K562 (cell line): Measurements from ENCODE around the gene LRP1B.

ENCODE experiments used
- BMI1 ChIP-seq: fragments of 150-350 bp; IDR thresholded peaks from 2 replicates; pipeline ENCODE4 v1.6.1; 2014; ENCODE audit warnings: low read length
- BRF2 ChIP-seq: IDR thresholded peaks from 3 replicates; pipeline ENCODE4 v1.6.1; 2011; ENCODE audit warnings: borderline replicate concordance, mild to moderate bottlenecking; ENCODE audit not compliant: insufficient read length, insufficient read depth
- ETV5 ChIP-seq: sonication (generic); formaldehyde crosslinking; IDR thresholded peaks from 2 replicates; pipeline ENCODE4 v1.4.0; 2020; ENCODE audit warnings: low read depth, mild to moderate bottlenecking, missing genetic modification reagents
- GABPA ChIP-seq: fragments of 200-800 bp; sonication (Bioruptor generic); conservative IDR thresholded peaks from 2 replicates; pipeline ENCODE4 v1.6.1; 2016; ENCODE audit warnings: low read depth, missing genetic modification characterization, missing compliant biosample characterization
- KDM2B ChIP-seq: fragments of 250-450 bp; sonication (Bioruptor Pico); IDR thresholded peaks from 2 replicates; pipeline ENCODE4 v1.8.0; 2021; ENCODE audit warnings: mild to moderate bottlenecking, moderate library complexity
- KLF10 ChIP-seq: fragments of 250-450 bp; sonication (Bioruptor Pico); IDR thresholded peaks from 2 replicates; pipeline ENCODE4 v1.6.1; 2021; ENCODE audit warnings: matching md5 sums
- MAFK ChIP-seq: IDR thresholded peaks from 2 replicates; pipeline ENCODE4 v1.6.1; 2011; ENCODE audit warnings: low read length, improper control_type of control experiment
- RCOR1 ChIP-seq, 2 experiments: IDR thresholded peaks; 2 replicates each; pipeline ENCODE4 v1.6.1; 2012; ENCODE audit warnings: low read depth in 2 of 2, low read length in 2 of 2, borderline replicate concordance in 1 of 2, improper control_type of control experiment in 1 of 2
- YY1 ChIP-seq, 3 experiments: IDR thresholded peaks; 2 replicates each; pipeline ENCODE4 v1.6.1; 2011; ENCODE audit warnings: low read length in 2 of 3, mild to moderate bottlenecking in 2 of 3, moderate library complexity in 2 of 3, borderline replicate concordance in 1 of 3, control low read depth in 1 of 3, low read depth in 1 of 3; ENCODE audit not compliant: insufficient read depth in 3 of 3, insufficient replicate concordance in 2 of 3, control insufficient read depth in 1 of 3, insufficient read length in 1 of 3; ENCODE audit errors: extremely low read depth in 1 of 3
- ZFP30 ChIP-seq: fragments of 250-450 bp; sonication (Bioruptor Pico); IDR thresholded peaks from 2 replicates; pipeline ENCODE4 v1.8.0; 2022; ENCODE audit warnings: moderate library complexity, mild to moderate bottlenecking, inconsistent platforms, borderline replicate concordance
- ZNF449 ChIP-seq: fragments of 250-450 bp; sonication (Bioruptor Pico); IDR thresholded peaks from 2 replicates; pipeline ENCODE4 v1.8.0; 2022; ENCODE audit warnings: moderate library complexity, mild to moderate bottlenecking, inconsistent platforms
- TF ChIP-seq, protein P1 (sequence below), 3 experiments: IDR thresholded peaks in 2 of 3; conservative IDR thresholded peaks in 1 of 3; 2 replicates each; pipeline ENCODE4 v1.5.1; 2011 to 2012; ENCODE audit warnings: low read length in 3 of 3, mild to moderate bottlenecking in 3 of 3, control low read depth in 2 of 3, improper control_type of control experiment in 1 of 3, inconsistent platforms in 1 of 3, low read depth in 1 of 3, mixed read lengths in 1 of 3, moderate library complexity in 1 of 3; ENCODE audit not compliant: insufficient read depth in 2 of 3
- TF ChIP-seq, protein P2 (sequence below): sonication (generic); formaldehyde crosslinking; IDR thresholded peaks from 2 replicates; pipeline ENCODE4 v1.8.0; 2023; ENCODE audit warnings: mild to moderate bottlenecking, missing genetic modification reagents

- TF ChIP-seq RCOR1 (IDR thresholded peaks at IDR 0.05; ENCODE audit: borderline replicate concordance in 1 of 2, low read depth in 2 of 2, low read length in 2 of 2) (no peak), BRF2 (no peak), KLF10 (CRISPR knock-in tag) (no peak), ETV5 (CRISPR knock-in tag) (no peak), GABPA (no peak), ZFP30 (no peak), YY1 (IDR thresholded peaks at IDR 0.05; ENCODE audit: borderline replicate concordance in 1 of 3, control insufficient read depth in 1 of 3, extremely low read depth in 1 of 3, insufficient read depth in 3 of 3, insufficient read length in 1 of 3, insufficient replicate concordance in 2 of 3, low read depth in 1 of 3, low read length in 2 of 3) (no peak), KDM2B (CRISPR knock-in tag) (no peak), BMI1 (no peak), MAFK (no peak), ZNF449 (CRISPR knock-in tag) (no peak)
- TF ChIP-seq, protein P1, sequence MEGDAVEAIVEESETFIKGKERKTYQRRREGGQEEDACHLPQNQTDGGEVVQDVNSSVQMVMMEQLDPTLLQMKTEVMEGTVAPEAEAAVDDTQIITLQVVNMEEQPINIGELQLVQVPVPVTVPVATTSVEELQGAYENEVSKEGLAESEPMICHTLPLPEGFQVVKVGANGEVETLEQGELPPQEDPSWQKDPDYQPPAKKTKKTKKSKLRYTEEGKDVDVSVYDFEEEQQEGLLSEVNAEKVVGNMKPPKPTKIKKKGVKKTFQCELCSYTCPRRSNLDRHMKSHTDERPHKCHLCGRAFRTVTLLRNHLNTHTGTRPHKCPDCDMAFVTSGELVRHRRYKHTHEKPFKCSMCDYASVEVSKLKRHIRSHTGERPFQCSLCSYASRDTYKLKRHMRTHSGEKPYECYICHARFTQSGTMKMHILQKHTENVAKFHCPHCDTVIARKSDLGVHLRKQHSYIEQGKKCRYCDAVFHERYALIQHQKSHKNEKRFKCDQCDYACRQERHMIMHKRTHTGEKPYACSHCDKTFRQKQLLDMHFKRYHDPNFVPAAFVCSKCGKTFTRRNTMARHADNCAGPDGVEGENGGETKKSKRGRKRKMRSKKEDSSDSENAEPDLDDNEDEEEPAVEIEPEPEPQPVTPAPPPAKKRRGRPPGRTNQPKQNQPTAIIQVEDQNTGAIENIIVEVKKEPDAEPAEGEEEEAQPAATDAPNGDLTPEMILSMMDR (IDR thresholded peaks at IDR 0.05 in 2 of 3, conservative IDR thresholded peaks at IDR 0.05 in 1 of 3; ENCODE audit: insufficient read depth in 2 of 3, low read depth in 1 of 3, low read length in 3 of 3), result no peak
- TF ChIP-seq, protein P2, sequence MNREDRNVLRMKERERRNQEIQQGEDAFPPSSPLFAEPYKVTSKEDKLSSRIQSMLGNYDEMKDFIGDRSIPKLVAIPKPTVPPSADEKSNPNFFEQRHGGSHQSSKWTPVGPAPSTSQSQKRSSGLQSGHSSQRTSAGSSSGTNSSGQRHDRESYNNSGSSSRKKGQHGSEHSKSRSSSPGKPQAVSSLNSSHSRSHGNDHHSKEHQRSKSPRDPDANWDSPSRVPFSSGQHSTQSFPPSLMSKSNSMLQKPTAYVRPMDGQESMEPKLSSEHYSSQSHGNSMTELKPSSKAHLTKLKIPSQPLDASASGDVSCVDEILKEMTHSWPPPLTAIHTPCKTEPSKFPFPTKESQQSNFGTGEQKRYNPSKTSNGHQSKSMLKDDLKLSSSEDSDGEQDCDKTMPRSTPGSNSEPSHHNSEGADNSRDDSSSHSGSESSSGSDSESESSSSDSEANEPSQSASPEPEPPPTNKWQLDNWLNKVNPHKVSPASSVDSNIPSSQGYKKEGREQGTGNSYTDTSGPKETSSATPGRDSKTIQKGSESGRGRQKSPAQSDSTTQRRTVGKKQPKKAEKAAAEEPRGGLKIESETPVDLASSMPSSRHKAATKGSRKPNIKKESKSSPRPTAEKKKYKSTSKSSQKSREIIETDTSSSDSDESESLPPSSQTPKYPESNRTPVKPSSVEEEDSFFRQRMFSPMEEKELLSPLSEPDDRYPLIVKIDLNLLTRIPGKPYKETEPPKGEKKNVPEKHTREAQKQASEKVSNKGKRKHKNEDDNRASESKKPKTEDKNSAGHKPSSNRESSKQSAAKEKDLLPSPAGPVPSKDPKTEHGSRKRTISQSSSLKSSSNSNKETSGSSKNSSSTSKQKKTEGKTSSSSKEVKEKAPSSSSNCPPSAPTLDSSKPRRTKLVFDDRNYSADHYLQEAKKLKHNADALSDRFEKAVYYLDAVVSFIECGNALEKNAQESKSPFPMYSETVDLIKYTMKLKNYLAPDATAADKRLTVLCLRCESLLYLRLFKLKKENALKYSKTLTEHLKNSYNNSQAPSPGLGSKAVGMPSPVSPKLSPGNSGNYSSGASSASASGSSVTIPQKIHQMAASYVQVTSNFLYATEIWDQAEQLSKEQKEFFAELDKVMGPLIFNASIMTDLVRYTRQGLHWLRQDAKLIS (CRISPR knock-in tag), result no peak
Measured at GRCh38 chr2:140586379-140586778, 1544.4 kb downstream of the LRP1B start.
